HepG2 (cell line): ENCODE measurements around the gene ARL16. TPM values are rescaled to one million over a fixed set of nuclear protein-coding genes. Genes with fewer than 3 reads are reported as not detected.

ENCODE experiments used
- ATAC-seq: fragments of 200-7000 bp; cut with Tn5 transposase; 3 replicates; pipeline ENCODE4 v1.9.1; 2020; ENCODE audit warnings: mild to moderate bottlenecking, moderate library complexity
- BruUV-seq: library from RNA; stranded (reverse); fragments of 400-500 nt; replicated peaks from 2 replicates; lab custom pipeline; 2021; lab: Mats Ljungman, UMichigan
- CTCF ChIA-PET: fragments of 300-600 bp; formaldehyde crosslinking; extraction: SDS; loops from one replicate; lab custom pipeline; 2021; ENCODE audit warnings: low total read pairs, inconsistent platforms, low intra/inter-chr PET ratio; lab: Yijun Ruan, JAX
- POLR2A ChIA-PET: fragments of 350-600 bp; sonication (Branson Sonifier 250); formaldehyde crosslinking; loops from one replicate; lab custom pipeline; 2020; ENCODE audit warnings: antibody characterized with exemption, inconsistent platforms; lab: Yijun Ruan, JAX
- DNase-seq: peaks from one replicate; pipeline ENCODE4 v3.0.0-alpha.2; 2015; ENCODE audit warnings: low spot score
- FAIRE-seq: peaks from 3 replicates; lab custom pipeline; 2011; peaks lifted over from hg19 to GRCh38; lab: Jason Lieb, UNC
- H2AFZ ChIP-seq: one replicate; pipeline ENCODE4 v1.6.1; 2011; ENCODE audit warnings: low read length, inconsistent platforms
- H3K27ac ChIP-seq: fragments of 300-600 bp; 3 replicates; pipeline ENCODE4 v1.8.0; 2011; ENCODE audit warnings: mixed run types, mild to moderate bottlenecking, mixed read lengths, low read length, inconsistent platforms; ENCODE audit not compliant: insufficient read depth; ENCODE audit errors: extremely low read length
- H3K27me3 ChIP-seq, 2 experiments: fragments of 200-600 bp in 1 of 2; 2 replicates in 1 of 2; 3 replicates in 1 of 2; pipeline versions ENCODE4 v1.6.0 to v1.8.0; 2011; ENCODE audit warnings: low read length in 2 of 2, mild to moderate bottlenecking in 2 of 2, moderate library complexity in 2 of 2, inconsistent platforms in 1 of 2; ENCODE audit not compliant: insufficient read depth in 2 of 2, control insufficient read depth in 1 of 2
- H3K36me3 ChIP-seq, 2 experiments: fragments of 200-600 bp in 1 of 2; replicated peaks in 1 of 2; 2 replicates in 1 of 2; 3 replicates in 1 of 2; pipeline versions ENCODE4 v1.5.1 to v1.8.0; 2011; ENCODE audit warnings: low read length in 2 of 2, inconsistent platforms in 1 of 2; ENCODE audit not compliant: insufficient read depth in 2 of 2, control insufficient read depth in 1 of 2
- H3K4me1 ChIP-seq: 2 replicates; pipeline ENCODE4 v1.5.1; 2012; ENCODE audit warnings: low read length, inconsistent platforms; ENCODE audit not compliant: insufficient read depth
- H3K4me2 ChIP-seq: 2 replicates; pipeline ENCODE4 v1.6.0; 2011; ENCODE audit warnings: low read depth, low read length, inconsistent platforms
- H3K4me3 ChIP-seq, 3 experiments: fragments of 200-600 bp in 1 of 3; sonication (generic), shearing (Covaris generic) in 1 of 3; replicated peaks in 1 of 3; 2 replicates each; pipeline ENCODE4 v1.5.1; 2011 to 2016; ENCODE audit warnings: low read length in 3 of 3, inconsistent platforms in 2 of 3, low read depth in 2 of 3, mild to moderate bottlenecking in 2 of 3, control low read depth in 1 of 3, mixed read lengths in 1 of 3; ENCODE audit not compliant: insufficient read depth in 1 of 3
- H3K79me2 ChIP-seq: one replicate; pipeline ENCODE4 v1.6.1; 2011; ENCODE audit warnings: low read length, inconsistent platforms; ENCODE audit not compliant: insufficient read depth
- H3K9ac ChIP-seq: 2 replicates; pipeline ENCODE4 v1.6.0; 2011; ENCODE audit warnings: mild to moderate bottlenecking, low read depth, low read length, inconsistent platforms; ENCODE audit not compliant: insufficient read depth
- H3K9me3 ChIP-seq: 2 replicates; pipeline ENCODE4 v1.5.1; 2012; ENCODE audit warnings: mild to moderate bottlenecking, low read length
- H4K20me1 ChIP-seq: 2 replicates; pipeline ENCODE4 v1.6.0; 2011; ENCODE audit warnings: inconsistent platforms, mild to moderate bottlenecking, low read length, moderate library complexity; ENCODE audit not compliant: insufficient read depth
- CCDC6 ChIP-seq: sonication (generic); formaldehyde crosslinking; IDR thresholded peaks from 2 replicates; pipeline ENCODE4 v1.8.1; 2022; ENCODE audit warnings: mild to moderate bottlenecking, missing genetic modification reagents, moderate library complexity
- LBX2 ChIP-seq: sonication (generic); formaldehyde crosslinking; IDR thresholded peaks from 2 replicates; pipeline ENCODE4 v1.5.0; 2020; ENCODE audit warnings: missing genetic modification reagents, mild to moderate bottlenecking, borderline replicate concordance
- MAX ChIP-seq: IDR thresholded peaks from 2 replicates; pipeline ENCODE4 v1.6.1; 2012; ENCODE audit warnings: inconsistent platforms
- PAX8 ChIP-seq: sonication (generic); formaldehyde crosslinking; IDR thresholded peaks from 2 replicates; pipeline ENCODE4 v1.8.0; 2022; ENCODE audit warnings: mild to moderate bottlenecking, missing genetic modification reagents, borderline replicate concordance
- PTBP1 ChIP-seq: fragments of 200-400 bp; formaldehyde crosslinking; IDR thresholded peaks from 2 replicates; pipeline ENCODE4 v1.6.1; 2018; ENCODE audit warnings: low read length, low read depth; ENCODE audit not compliant: poor library complexity, severe bottlenecking
- RBM39 ChIP-seq: fragments of 200-400 bp; formaldehyde crosslinking; IDR thresholded peaks from one replicate; pipeline ENCODE4 v1.6.1; 2018; ENCODE audit warnings: antibody characterized with exemption, mild to moderate bottlenecking, low read depth, low read length; ENCODE audit not compliant: poor library complexity, severe bottlenecking
- SNAPC2 ChIP-seq: sonication (generic); formaldehyde crosslinking; IDR thresholded peaks from 2 replicates; pipeline ENCODE4 v1.8.1; 2022; ENCODE audit warnings: mild to moderate bottlenecking, missing genetic modification reagents
- ZBTB4 ChIP-seq: sonication (generic); formaldehyde crosslinking; IDR thresholded peaks from 2 replicates; pipeline ENCODE4 v1.4.0; 2020; ENCODE audit warnings: missing genetic modification reagents, mild to moderate bottlenecking, borderline replicate concordance
- ZNF510 ChIP-seq: sonication (generic); formaldehyde crosslinking; IDR thresholded peaks from 2 replicates; pipeline ENCODE4 v1.4.0; 2020; ENCODE audit warnings: low read depth, mild to moderate bottlenecking, missing genetic modification reagents
- ZNF75D ChIP-seq: sonication (generic); formaldehyde crosslinking; IDR thresholded peaks from 2 replicates; pipeline ENCODE4 v1.8.1; 2023; ENCODE audit warnings: missing genetic modification reagents, mild to moderate bottlenecking, borderline replicate concordance
- ZNF782 ChIP-seq: sonication (generic); formaldehyde crosslinking; IDR thresholded peaks from 2 replicates; pipeline ENCODE4 v1.4.0; 2020; ENCODE audit warnings: missing genetic modification reagents, mild to moderate bottlenecking, borderline replicate concordance
- ZUFSP ChIP-seq: sonication (generic); formaldehyde crosslinking; IDR thresholded peaks from 2 replicates; pipeline ENCODE4 v1.9.0; 2021; ENCODE audit warnings: missing genetic modification reagents, mild to moderate bottlenecking, borderline replicate concordance
- WGBS: methylation state at CpG from one replicate; pipeline ENCODE4 v1.1.6; 2017; ENCODE audit warnings: low lambda C conversion rate; 5-methylcytosine and 5-hydroxymethylcytosine counted together
- in situ Hi-C: cut with HindIII; loops from 2 replicates; pipeline ENCODE4 v1.10.0; 2017; ENCODE audit warnings: low pct_unique_long_range_greater_than_20kb; ENCODE audit not compliant: extremely low pct_ligation_motif_present
- intact Hi-C: fragments of 100-400 bp; cut with micrococcal nuclease; formaldehyde crosslinking; loops from one replicate; pipeline ENCODE4 v1.10.0; 2022; ENCODE audit not compliant: unreplicated experiment
- polyA plus RNA-seq, 8 experiments: library from polyadenylated mRNA; depleted of rRNA in 3 of 8; stranded (reverse) in 7 of 8; unstranded in 1 of 8; fragments of >200 nt; fragmentation: Illumina TruSeq in 4 of 8; extraction: Trizol in 4 of 8; gene quantifications; 2 replicates each; pipeline versions ENCODE4 v1.2.1 to v1.2.3, GENCODE V29; 2011 to 2016; ENCODE audit warnings: low read depth in 4 of 8, missing spikeins in 1 of 8, mixed read lengths in 1 of 8; ENCODE audit not compliant: insufficient read depth in 1 of 8
- total RNA-seq, 5 experiments: library from RNA; depleted of rRNA; stranded (reverse); fragments of >200 nt; fragmentation: Illumina TruSeq; extraction: Trizol; gene quantifications; 2 replicates each; pipeline ENCODE4 v1.2.3, GENCODE V29; 2016; ENCODE audit warnings: low read depth in 1 of 5

Gene ARL16
- total and polyA plus RNA-seq, 2 of the 13 experiments (the other 11 are each of a cell fraction or from before 2014, with no cell fraction given), result 20.8 to 30.8 TPM

GRCh38 chr17:81714412-81715106 lies 31.0 kb upstream of the ARL16 start (continued):
- TF ChIP-seq LBX2 (CRISPR knock-in tag) (0 out of 2 replicates have a peak, but pooled peaks have one; percentile 37), CCDC6 (CRISPR knock-in tag) (no peak), SNAPC2 (CRISPR knock-in tag) (no peak), ZBTB4 (CRISPR knock-in tag) (peak; percentile 87)

GRCh38 chr17:81713556-81714411 lies 30.2 kb upstream of the ARL16 start:
- in situ Hi-C loops, result no loop called here
- BruUV-seq, result no TSS peak
- TF ChIP-seq ZNF75D (CRISPR knock-in tag), result no peak
- TF ChIP-seq PAX8, result peak; percentile 99
- no peak for TF ChIP-seq RBM39
- TF ChIP-seq ZUFSP (CRISPR knock-in tag), result no peak
- TF ChIP-seq PTBP1, result peak; percentile 88
- TF ChIP-seq ZNF782, result peak; percentile 91
- TF ChIP-seq ZNF510 (CRISPR knock-in tag), result peak; percentile 96; the same call in 1 of the 2 replicates
- peak; percentile 94 for TF ChIP-seq MAX

More at GRCh38 chr17:81713556-81714411, 30.2 kb upstream of the ARL16 start:
- DNase-seq (peak; percentile 74), ATAC-seq (peak; percentile 64), FAIRE-seq (peak; percentile 65)
- Histone ChIP-seq H3K9me3 (no peaks in the 10 kb centered on the region), H3K79me2 (peaks cover 31% of the 10 kb centered on the region), H3K27ac (peak overlapping the region; percentile 93), H3K4me2 (peak overlapping the region; percentile 96), H4K20me1 (no peaks in the 10 kb centered on the region), H3K4me3 (peak overlapping the region; percentile 87 to 95 (median 92)), H2AFZ (no peak overlapping the region), H3K4me1 (peaks cover 32% of the 10 kb centered on the region), H3K9ac (peak overlapping the region; percentile 93), H3K27me3 (no peaks in the 10 kb centered on the region; a peak in 1 of 5 replicates), H3K36me3 (peaks cover 19 to 39% of the 10 kb centered on the region in 2 experiments)
- POLR2A ChIA-PET, result interaction anchor here (0.6 to 6.3 kb wide), 21 partner anchors 9 to 390 kb away, joined by 3 to 143 read pairs (median 7); partner anchors contain the start of genes ARL16, CCDC137, DCXR and HGS
- intact Hi-C loops, result no loop called here
- WGBS, result under 1% methylated on average over 21 of the region's 36 CpGs
- CTCF ChIA-PET, result no interaction called here
